ENCODE data around the gene MBOAT2. TPM values are rescaled to one million over a fixed set of nuclear protein-coding genes. Genes with fewer than 3 reads are reported as not detected.

Gene MBOAT2
- total RNA-seq, 1 donor from 2014 or later, result 84.0 TPM

GRCh38 chr2:8848328-8849100 is 155.0 kb downstream of the MBOAT2 start:
- no peak for DNase-seq (ENCODE audit: low spot score)
- Histone ChIP-seq H3K27me3 (no peaks in the 10 kb centered on the region), H3K9me3 (ENCODE audit: low read depth) (no peaks in the 10 kb centered on the region), H3K27ac (no peak overlapping the region), H3K36me3 (no peaks in the 10 kb centered on the region), H3K79me2 (ENCODE audit: low read depth) (no peaks in the 10 kb centered on the region), H3K4me1 (no peaks in the 10 kb centered on the region), H3K4me3 (no peak overlapping the region), H3K9ac (no peak overlapping the region), H2AFZ (replicated peaks) (no peak overlapping the region), H3K4me2 (no peak overlapping the region), H3F3A (ENCODE audit: low read depth) (no peaks in the 10 kb centered on the region), H4K20me1 (ENCODE audit: low read depth) (no peaks in the 10 kb centered on the region)
- TF ChIP-seq CTCF (IDR thresholded peaks at IDR 0.05) (no peak), EZH2phosphoT487 (IDR thresholded peaks at IDR 0.05) (no peak), EZH2 (IDR thresholded peaks at IDR 0.05) (no peak)
- no peaks in the 10 kb centered on the region for H3K36me3 Mint-ChIP-seq
- no peaks in the 10 kb centered on the region for H3K9me3 Mint-ChIP-seq
- H3K27me3 Mint-ChIP-seq (ENCODE audit: insufficient read depth, low read depth), result no peaks in the 10 kb centered on the region
- H3K27ac Mint-ChIP-seq, result no peak overlapping the region
- no peak overlapping the region for H3K4me3 Mint-ChIP-seq
- H3K4me1 Mint-ChIP-seq, result peaks cover 4% of the 10 kb centered on the region

GRCh38 chr2:8847400-8847799 is 156.1 kb downstream of the MBOAT2 start:
- DNase-seq (ENCODE audit: low spot score), result no peak
- H3K27ac ChIP-seq, result no peak overlapping the region
- H3K9ac ChIP-seq, result no peak overlapping the region
- no peaks in the 10 kb centered on the region for H3K79me2 ChIP-seq (ENCODE audit: low read depth)
- Mint-ChIP-seq H3K27ac (no peak overlapping the region), H3K27me3 (ENCODE audit: insufficient read depth, low read depth) (peaks cover 3% of the 10 kb centered on the region), H3K9me3 (no peaks in the 10 kb centered on the region), H3K36me3 (no peaks in the 10 kb centered on the region), H3K4me3 (no peak overlapping the region), H3K4me1 (peaks cover 4% of the 10 kb centered on the region)
- H3K4me2 ChIP-seq, result no peak overlapping the region
- H3F3A ChIP-seq (ENCODE audit: low read depth), result no peaks in the 10 kb centered on the region
- no peaks in the 10 kb centered on the region for H3K27me3 ChIP-seq
- H3K9me3 ChIP-seq (ENCODE audit: low read depth), result no peaks in the 10 kb centered on the region
- no peaks in the 10 kb centered on the region for H4K20me1 ChIP-seq (ENCODE audit: low read depth)
- no peaks in the 10 kb centered on the region for H3K4me1 ChIP-seq
- H2AFZ ChIP-seq (replicated peaks), result no peak overlapping the region
- TF ChIP-seq EZH2 (IDR thresholded peaks at IDR 0.05) (no peak), CTCF (IDR thresholded peaks at IDR 0.05) (no peak), EZH2phosphoT487 (IDR thresholded peaks at IDR 0.05) (no peak)
- H3K4me3 ChIP-seq, result no peak overlapping the region
- H3K36me3 ChIP-seq, result no peaks in the 10 kb centered on the region

GRCh38 chr2:8841932-8842331 is 161.6 kb downstream of the MBOAT2 start:
- Histone ChIP-seq H3K9me3 (ENCODE audit: low read depth) (no peaks in the 10 kb centered on the region), H3K4me2 (no peak overlapping the region), H3K4me3 (no peak overlapping the region), H3K27me3 (no peaks in the 10 kb centered on the region), H3K36me3 (no peaks in the 10 kb centered on the region), H3K27ac (no peak overlapping the region), H3K4me1 (no peaks in the 10 kb centered on the region), H3K79me2 (ENCODE audit: low read depth) (peaks cover 3% of the 10 kb centered on the region), H2AFZ (replicated peaks) (no peak overlapping the region), H3K9ac (no peak overlapping the region), H3F3A (ENCODE audit: low read depth) (no peaks in the 10 kb centered on the region), H4K20me1 (ENCODE audit: low read depth) (no peaks in the 10 kb centered on the region)
- Mint-ChIP-seq H3K27me3 (ENCODE audit: insufficient read depth, low read depth) (peaks cover 3% of the 10 kb centered on the region), H3K36me3 (no peaks in the 10 kb centered on the region), H3K4me1 (no peaks in the 10 kb centered on the region), H3K27ac (no peak overlapping the region), H3K9me3 (peaks cover 2% of the 10 kb centered on the region), H3K4me3 (no peak overlapping the region)
- no peak for DNase-seq (ENCODE audit: low spot score)
- TF ChIP-seq CTCF (IDR thresholded peaks at IDR 0.05) (no peak), EZH2 (IDR thresholded peaks at IDR 0.05) (no peak), EZH2phosphoT487 (IDR thresholded peaks at IDR 0.05) (no peak)

Measured in neural progenitor cell (in vitro differentiated cells).